Caco-2 (cell line): ENCODE results near the gene SMAD1. TPM values are rescaled to one million over a fixed set of nuclear protein-coding genes. Genes with fewer than 3 reads are reported as not detected.

Experiments
- BruUV-seq: library from RNA; stranded (reverse); fragments of 400-500 nt; replicated peaks from 2 replicates; lab custom pipeline; 2021; lab: Mats Ljungman, UMichigan
- CTCF ChIA-PET: fragments of 300-600 bp; sonication (Branson Sonifier 250); formaldehyde crosslinking; loops from one replicate; lab custom pipeline; 2022; ENCODE audit warnings: antibody characterized with exemption; lab: Charles Lee
- POLR2A ChIA-PET: fragments of 300-600 bp; sonication (Branson Sonifier 250); formaldehyde crosslinking; loops from one replicate; lab custom pipeline; 2022; ENCODE audit warnings: antibody characterized with exemption; lab: Charles Lee
- DNase-seq, 2 experiments: peaks; one replicate each; pipeline versions ENCODE4 v3.0.0 to v3.0.0-alpha.2; 2020 to 2022
- H3K27me3 ChIP-seq: replicated peaks from 2 replicates; pipeline ENCODE4 v1.6.0; 2011; ENCODE audit warnings: low read length; ENCODE audit not compliant: control insufficient read depth, insufficient read depth
- H3K36me3 ChIP-seq: 2 replicates; pipeline ENCODE4 v1.5.1; 2011; ENCODE audit warnings: low read length; ENCODE audit not compliant: control insufficient read depth, insufficient read depth
- H3K4me1 ChIP-seq: fragments of 250-450 bp; sonication (Bioruptor Pico); 2 replicates; pipeline ENCODE4 v1.5.1; 2020; ENCODE audit warnings: mild to moderate bottlenecking
- H3K4me3 ChIP-seq: 2 replicates; pipeline ENCODE4 v1.5.1; 2011; ENCODE audit warnings: low read depth, mild to moderate bottlenecking, control low read depth, low read length
- H3K9me3 ChIP-seq: fragments of 250-450 bp; sonication (Bioruptor Pico); 2 replicates; pipeline ENCODE4 v1.5.1; 2020; ENCODE audit warnings: mild to moderate bottlenecking, moderate library complexity
- H3K27ac Mint-ChIP-seq: one replicate; pipeline ENCODE4 v1.8.0; 2022; ENCODE audit warnings: mixed read lengths; ENCODE audit not compliant: unreplicated experiment
- H3K27me3 Mint-ChIP-seq: one replicate; pipeline ENCODE4 v1.8.0; 2022; ENCODE audit warnings: mixed read lengths; ENCODE audit not compliant: insufficient read depth, unreplicated experiment
- H3K36me3 Mint-ChIP-seq: one replicate; pipeline ENCODE4 v1.8.0; 2022; ENCODE audit warnings: mild to moderate bottlenecking, mixed read lengths; ENCODE audit not compliant: insufficient read depth, unreplicated experiment
- H3K4me1 Mint-ChIP-seq: one replicate; pipeline ENCODE4 v1.8.0; 2022; ENCODE audit warnings: low read depth, mixed read lengths; ENCODE audit not compliant: unreplicated experiment
- H3K4me3 Mint-ChIP-seq: one replicate; pipeline ENCODE4 v1.8.0; 2022; ENCODE audit warnings: mild to moderate bottlenecking, moderate library complexity, mixed read lengths; ENCODE audit not compliant: unreplicated experiment
- H3K9me3 Mint-ChIP-seq: one replicate; pipeline ENCODE4 v1.8.0; 2022; ENCODE audit warnings: mixed read lengths; ENCODE audit not compliant: unreplicated experiment
- CTCF ChIP-seq, 2 experiments: fragments of 200-600 bp in 1 of 2; IDR thresholded peaks; 1 replicate in 1 of 2; 2 replicates in 1 of 2; pipeline versions ENCODE4 v1.5.1 to v1.8.0; 2011 to 2022; ENCODE audit warnings: antibody characterized with exemption in 1 of 2, control low read depth in 1 of 2, inconsistent platforms in 1 of 2, low read depth in 1 of 2, low read length in 1 of 2, mild to moderate bottlenecking in 1 of 2, moderate library complexity in 1 of 2; ENCODE audit not compliant: insufficient read depth in 1 of 2, severe bottlenecking in 1 of 2, unreplicated experiment in 1 of 2
- intact Hi-C: fragments of 100-400 bp; cut with micrococcal nuclease; formaldehyde crosslinking; loops from one replicate; pipeline ENCODE4 v1.10.0; 2022; ENCODE audit not compliant: unreplicated experiment
- total RNA-seq: library from RNA; stranded (reverse); gene quantifications from 2 replicates; pipeline ENCODE4 v1.2.3, GENCODE V29; 2022

The SMAD1 gene
- total RNA-seq, 1 experiment from 2014 or later = 4.9 TPM

GRCh38 chr4:145545031-145545430 is 63.4 kb downstream of the SMAD1 start:
- no peak for TF ChIP-seq CTCF (IDR thresholded peaks at IDR 0.05; ENCODE audit: insufficient read depth in 1 of 2, low read depth in 1 of 2, low read length in 1 of 2, severe bottlenecking in 1 of 2, unreplicated experiment in 1 of 2)
- no peaks in the 10 kb centered on the region for H3K9me3 ChIP-seq
- no peaks in the 10 kb centered on the region for H3K9me3 Mint-ChIP-seq
- no peaks in the 10 kb centered on the region for H3K27me3 Mint-ChIP-seq
- no peaks in the 10 kb centered on the region for H3K27me3 ChIP-seq
- POLR2A ChIA-PET = no interaction called here
- no peak overlapping the region for H3K4me3 Mint-ChIP-seq
- DNase-seq = no peak
- no peak overlapping the region for H3K27ac Mint-ChIP-seq
- no peaks in the 10 kb centered on the region for H3K36me3 ChIP-seq
- no peaks in the 10 kb centered on the region for H3K36me3 Mint-ChIP-seq
- CTCF ChIA-PET = no interaction called here
- peaks cover 10% of the 10 kb centered on the region; the same call in 1 of the 2 replicates for H3K4me1 ChIP-seq
- H3K4me3 ChIP-seq = no peak overlapping the region
- peaks cover 9% of the 10 kb centered on the region for H3K4me1 Mint-ChIP-seq
- no TSS peak for BruUV-seq
- intact Hi-C loops = no loop called here

GRCh38 chr4:145545538-145546174 is 64.0 kb downstream of the SMAD1 start:
- Histone ChIP-seq H3K27me3 (no peaks in the 10 kb centered on the region), H3K4me1 (peaks cover 10% of the 10 kb centered on the region; the same call in 1 of the 2 replicates), H3K4me3 (no peak overlapping the region), H3K9me3 (no peaks in the 10 kb centered on the region), H3K36me3 (no peaks in the 10 kb centered on the region)
- ChIA-PET POLR2A (no interaction called here), CTCF (no interaction called here)
- Mint-ChIP-seq H3K4me3 (no peak overlapping the region), H3K4me1 (peaks cover 9% of the 10 kb centered on the region), H3K36me3 (no peaks in the 10 kb centered on the region), H3K27ac (no peak overlapping the region), H3K9me3 (no peaks in the 10 kb centered on the region), H3K27me3 (no peaks in the 10 kb centered on the region)
- no peak for TF ChIP-seq CTCF (IDR thresholded peaks at IDR 0.05; ENCODE audit: insufficient read depth in 1 of 2, low read depth in 1 of 2, low read length in 1 of 2, severe bottlenecking in 1 of 2, unreplicated experiment in 1 of 2)
- BruUV-seq = no TSS peak
- DNase-seq = peak in 1 of 2 experiments; percentile 29
- intact Hi-C loops = no loop called here

GRCh38 chr4:145546175-145546915 is 64.7 kb downstream of the SMAD1 start:
- TF ChIP-seq CTCF (IDR thresholded peaks at IDR 0.05; ENCODE audit: insufficient read depth in 1 of 2, low read depth in 1 of 2, low read length in 1 of 2, severe bottlenecking in 1 of 2, unreplicated experiment in 1 of 2) = no peak
- no peak for DNase-seq
- H3K4me1 Mint-ChIP-seq = peaks cover 9% of the 10 kb centered on the region
- no peaks in the 10 kb centered on the region for H3K27me3 ChIP-seq
- no peaks in the 10 kb centered on the region for H3K36me3 ChIP-seq
- H3K27ac Mint-ChIP-seq = no peak overlapping the region
- peaks cover 10% of the 10 kb centered on the region; the same call in 1 of the 2 replicates for H3K4me1 ChIP-seq
- H3K4me3 Mint-ChIP-seq = no peak overlapping the region
- no peak overlapping the region for H3K4me3 ChIP-seq
- no peaks in the 10 kb centered on the region for H3K36me3 Mint-ChIP-seq
- CTCF ChIA-PET = no interaction called here
- H3K9me3 ChIP-seq = no peaks in the 10 kb centered on the region
- POLR2A ChIA-PET = no interaction called here
- no peaks in the 10 kb centered on the region for H3K9me3 Mint-ChIP-seq
- H3K27me3 Mint-ChIP-seq = no peaks in the 10 kb centered on the region
- intact Hi-C loops = no loop called here
- no TSS peak for BruUV-seq
